IPS DF 6.9 (cell line): ENCODE results near the gene SPRED3.

Experiments
- DNase-seq: peaks from one replicate; pipeline ENCODE4 v3.0.0-alpha.2; 2013; ENCODE audit warnings: low read depth, low spot score
- H3K27ac ChIP-seq: one replicate; pipeline ENCODE4 v1.5.1; 2013; ENCODE audit warnings: low read length, control low read depth
- H3K27me3 ChIP-seq: 2 replicates; pipeline ENCODE4 v1.6.1; 2013; ENCODE audit warnings: mild to moderate bottlenecking, low read length; ENCODE audit not compliant: control insufficient read depth, insufficient read depth
- H3K36me3 ChIP-seq: 2 replicates; pipeline ENCODE4 v1.6.1; 2013; ENCODE audit warnings: low read length; ENCODE audit not compliant: control insufficient read depth, insufficient read depth
- H3K4me1 ChIP-seq: 2 replicates; pipeline ENCODE4 v1.6.1; 2013; ENCODE audit warnings: low read length; ENCODE audit not compliant: control insufficient read depth, insufficient read depth
- H3K4me3 ChIP-seq: 2 replicates; pipeline ENCODE4 v1.5.1; 2013; ENCODE audit warnings: mild to moderate bottlenecking, low read length
- H3K9me3 ChIP-seq: 2 replicates; pipeline ENCODE4 v1.6.1; 2013; ENCODE audit warnings: low read length, inconsistent platforms; ENCODE audit not compliant: control insufficient read depth, insufficient read depth
- WGBS: extraction: QIAGEN DNeasy Blood & Tissue Kit; methylation state at CpG from one replicate; pipeline ENCODE4 v1.1.7; 2013; ENCODE audit warnings: mixed read lengths, missing lambda C conversion rate; ENCODE audit not compliant: insufficient read length, insufficient coverage; 5-methylcytosine and 5-hydroxymethylcytosine counted together

Gene SPRED3

DNA sequence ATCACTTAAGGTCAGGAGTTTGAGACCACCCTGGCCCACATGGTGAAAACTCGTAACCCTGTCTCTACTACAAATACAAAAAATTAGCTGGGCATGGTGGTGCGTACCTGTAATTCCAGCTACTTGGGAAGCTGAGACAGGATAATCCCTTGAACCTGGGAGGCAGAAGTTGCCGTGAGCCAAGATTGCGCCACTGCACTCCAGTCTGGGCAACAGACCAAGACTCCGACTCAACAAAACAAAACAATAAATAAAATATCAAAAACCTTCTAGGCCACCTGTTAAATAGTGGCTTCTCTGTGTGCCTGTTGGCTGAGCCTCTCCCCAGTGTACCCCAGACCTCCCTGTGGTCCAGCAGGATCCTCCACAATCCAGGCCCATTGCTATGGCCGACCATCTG, 17.4 kb upstream of the SPRED3 start:
- DNase-seq: no peak
- H3K27ac ChIP-seq: no peak overlapping the region
- no peaks in the 10 kb centered on the region for H3K9me3 ChIP-seq
- no CpG with 5 or more reads among the region's 6 CpGs for WGBS
- H3K4me1 ChIP-seq: 0 out of 2 replicates have a peak, but pooled peaks cover 4% of the 10 kb centered on the region
- H3K4me3 ChIP-seq: no peak overlapping the region
- no peaks in the 10 kb centered on the region for H3K36me3 ChIP-seq
- H3K27me3 ChIP-seq: no peaks in the 10 kb centered on the region

DNA sequence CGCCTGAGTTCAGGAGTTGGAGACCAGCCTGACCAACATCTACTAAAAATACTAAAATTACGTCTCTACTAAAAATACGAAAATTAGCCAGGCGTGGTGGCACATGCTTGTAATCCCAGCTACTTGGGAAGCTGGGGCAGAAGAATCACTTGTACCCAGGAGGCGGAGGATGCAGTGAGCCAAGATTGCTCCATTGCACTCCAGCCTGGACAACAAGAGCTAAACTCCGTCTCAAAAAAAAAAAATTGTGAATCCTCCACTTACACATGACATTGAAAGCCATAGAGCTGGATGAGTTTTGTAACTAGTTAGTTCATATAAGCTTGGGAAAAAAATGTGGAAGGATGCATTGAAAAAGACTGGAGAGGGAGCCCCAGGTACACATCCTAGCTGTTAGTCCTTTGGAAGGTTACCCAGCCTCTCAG, 14.6 kb upstream of the SPRED3 start:
- peak overlapping the region; percentile 14; the same call in 1 of the 2 replicates for H3K4me3 ChIP-seq
- no CpG with 5 or more reads among the region's 6 CpGs for WGBS
- no peaks in the 10 kb centered on the region for H3K27me3 ChIP-seq
- no peaks in the 10 kb centered on the region for H3K9me3 ChIP-seq
- H3K4me1 ChIP-seq: 0 out of 2 replicates have a peak, but pooled peaks cover 4% of the 10 kb centered on the region
- no peaks in the 10 kb centered on the region for H3K36me3 ChIP-seq
- DNase-seq: no peak
- H3K27ac ChIP-seq: no peak overlapping the region

DNA sequence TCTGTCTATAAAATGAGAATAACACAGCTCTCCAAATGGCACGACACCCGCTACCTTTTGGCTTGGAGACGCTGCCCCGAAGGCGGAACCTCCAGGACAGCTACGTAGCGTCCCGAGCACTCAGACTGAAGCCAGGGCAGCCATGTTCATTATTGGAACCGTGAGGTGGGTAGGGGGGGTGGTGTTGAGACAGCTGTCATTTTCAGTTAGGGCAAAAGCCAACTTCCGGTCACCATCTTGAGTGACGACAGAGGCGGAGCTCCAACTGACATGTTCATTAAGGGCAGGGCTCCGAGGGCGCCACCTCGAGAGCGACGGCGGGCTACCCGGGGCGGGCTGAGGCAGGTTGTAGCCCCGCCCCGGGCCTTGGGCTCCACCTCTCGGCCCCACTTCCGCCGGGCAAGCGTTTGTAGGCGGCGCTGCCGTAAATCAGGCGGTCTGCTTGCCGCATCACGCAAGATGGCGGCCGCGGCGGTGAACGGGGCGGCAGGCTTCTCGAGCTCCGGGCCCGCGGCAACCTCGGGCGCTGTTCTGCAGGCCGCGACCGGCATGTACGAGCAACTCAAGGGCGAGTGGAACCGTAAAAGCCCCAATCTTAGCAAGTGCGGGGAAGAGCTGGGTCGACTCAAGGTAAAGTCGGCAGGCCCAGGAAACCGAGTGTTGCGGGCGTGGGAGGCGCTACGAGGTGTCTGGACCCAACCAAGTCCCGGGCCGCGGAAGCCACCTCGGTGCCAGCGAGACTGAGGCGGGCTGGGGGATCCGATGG, 14.0 kb upstream of the SPRED3 start, which contains the start of gene PSMD8:
Gene PSMD8, plus strand, starts transcription at position 240 of the 766 bp plus-strand sequence. Its CDS starts 31 bp downstream, at position 271.
- peak; percentile 100 for DNase-seq
- 0 out of 2 replicates have a peak, but pooled peaks cover 4% of the 10 kb centered on the region for H3K4me1 ChIP-seq
- no CpG with 5 or more reads among the region's 65 CpGs for WGBS

DNA sequence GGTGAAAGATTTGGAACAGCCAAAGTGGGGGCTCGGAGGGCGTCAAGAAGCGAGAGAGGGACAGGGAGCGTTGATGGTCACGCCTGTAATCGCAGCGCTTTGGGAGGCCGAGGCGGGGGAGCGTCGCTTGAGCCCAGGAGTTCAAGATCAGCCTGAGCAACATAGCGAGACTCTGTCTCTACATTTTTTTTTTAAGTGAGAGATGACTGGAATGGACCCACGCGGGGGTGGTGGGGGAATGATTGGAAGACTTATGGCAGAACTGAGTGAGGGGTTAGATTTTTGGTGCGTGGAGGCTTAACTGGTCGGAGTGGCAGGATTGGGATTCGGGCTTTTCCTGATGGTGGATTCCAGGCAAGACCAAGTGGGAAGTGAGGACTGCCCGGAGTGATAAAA, 13.4 kb upstream of the SPRED3 start:
- H3K4me3 ChIP-seq: peak overlapping the region; percentile 84
- no peaks in the 10 kb centered on the region for H3K27me3 ChIP-seq
- peaks cover 5% of the 10 kb centered on the region; the same call in 1 of the 2 replicates for H3K36me3 ChIP-seq
- DNase-seq: no peak
- no peaks in the 10 kb centered on the region for H3K9me3 ChIP-seq
- WGBS: no CpG with 5 or more reads among the region's 18 CpGs
- no peak overlapping the region for H3K27ac ChIP-seq
- H3K4me1 ChIP-seq: 0 out of 2 replicates have a peak, but pooled peaks cover 4% of the 10 kb centered on the region

More for the DNA sequence above, 14.0 kb upstream of the SPRED3 start, which contains the start of gene PSMD8:
- Histone ChIP-seq H3K9me3 (no peaks in the 10 kb centered on the region), H3K27me3 (no peaks in the 10 kb centered on the region), H3K36me3 (peaks cover 5% of the 10 kb centered on the region; the same call in 1 of the 2 replicates), H3K4me3 (peak within 1 kb of the TSS; percentile 84), H3K27ac (no peak within 1 kb of the TSS)

DNA sequence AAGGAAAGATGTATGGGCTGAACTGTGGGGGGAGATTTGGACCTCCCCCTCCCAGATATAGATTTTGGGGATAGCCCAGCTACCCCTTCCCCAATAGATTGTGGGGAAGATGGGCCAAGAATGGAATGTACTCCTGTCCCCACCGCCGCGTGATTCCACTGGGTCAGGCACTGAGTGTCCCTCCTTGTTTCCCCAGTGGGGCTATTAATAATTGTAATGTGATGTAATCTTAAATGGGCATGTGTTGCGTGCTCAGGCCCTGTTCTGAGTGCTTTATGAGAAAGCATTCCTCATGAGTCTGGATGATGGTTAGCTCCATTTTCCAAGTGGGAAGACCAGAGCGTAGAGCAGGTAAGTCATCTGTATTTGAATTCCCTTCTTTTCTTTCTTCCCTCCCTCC, 12.7 kb upstream of the SPRED3 start:
- Histone ChIP-seq H3K27ac (no peak overlapping the region), H3K27me3 (no peaks in the 10 kb centered on the region), H3K36me3 (peaks cover 10% of the 10 kb centered on the region; the same call in 1 of the 2 replicates), H3K4me3 (peak overlapping the region; percentile 84; the same call in 1 of the 2 replicates), H3K9me3 (no peaks in the 10 kb centered on the region), H3K4me1 (0 out of 2 replicates have a peak, but pooled peaks cover 4% of the 10 kb centered on the region)
- no peak for DNase-seq
- WGBS: no CpG with 5 or more reads among the region's 5 CpGs

DNA sequence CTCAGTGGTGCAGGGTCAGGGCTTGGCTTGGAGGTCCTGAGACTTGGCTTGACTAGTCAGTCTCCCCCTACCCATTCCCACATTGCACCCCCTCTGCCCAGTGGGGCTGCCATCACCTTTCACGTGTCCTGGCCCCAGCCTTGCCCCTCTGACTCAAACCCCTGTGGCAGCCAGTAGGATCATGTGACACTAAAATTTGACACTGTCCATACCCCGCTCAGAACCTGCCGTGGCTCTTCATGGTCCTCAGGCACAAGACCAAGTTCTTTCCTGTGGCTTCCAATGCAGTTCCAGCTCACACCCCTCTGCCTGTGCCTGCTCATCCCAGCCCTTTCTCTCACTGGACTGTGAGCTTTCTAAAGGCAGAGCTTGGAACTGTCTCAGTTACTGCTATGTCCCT, 11.9 kb upstream of the SPRED3 start:
- H3K4me3 ChIP-seq: no peak overlapping the region
- H3K36me3 ChIP-seq: peaks cover 17% of the 10 kb centered on the region
- no peak for DNase-seq
- no peak overlapping the region for H3K27ac ChIP-seq
- WGBS: no CpG with 5 or more reads among the region's 3 CpGs
- H3K4me1 ChIP-seq: 0 out of 2 replicates have a peak, but pooled peaks cover 4% of the 10 kb centered on the region
- no peaks in the 10 kb centered on the region for H3K9me3 ChIP-seq
- no peaks in the 10 kb centered on the region for H3K27me3 ChIP-seq

DNA sequence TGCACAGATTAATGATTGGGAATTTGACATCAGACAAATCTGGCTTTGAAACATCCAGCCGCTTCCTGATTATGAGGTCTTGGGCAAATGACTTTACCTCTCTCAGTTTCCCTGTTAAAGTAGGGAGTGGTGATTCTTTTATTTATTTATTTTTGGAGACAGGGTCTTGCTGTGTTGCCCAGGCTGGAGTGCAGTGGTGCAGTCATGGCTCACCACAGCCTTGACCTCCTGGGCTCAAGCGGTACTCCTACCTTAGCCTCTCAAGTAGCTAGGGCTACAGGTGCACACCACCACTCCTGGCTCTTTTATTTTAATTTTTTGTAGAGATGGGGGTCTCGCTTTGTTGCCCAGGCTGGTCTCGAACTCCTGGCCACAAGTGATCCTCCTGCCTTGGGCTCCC, 11.4 kb upstream of the SPRED3 start:
- Histone ChIP-seq H3K4me3 (no peak overlapping the region), H3K27ac (no peak overlapping the region), H3K36me3 (peaks cover 19% of the 10 kb centered on the region), H3K9me3 (no peaks in the 10 kb centered on the region), H3K27me3 (no peaks in the 10 kb centered on the region), H3K4me1 (0 out of 2 replicates have a peak, but pooled peaks cover 4% of the 10 kb centered on the region)
- no peak for DNase-seq
- WGBS: no CpG with 5 or more reads among the region's 4 CpGs

DNA sequence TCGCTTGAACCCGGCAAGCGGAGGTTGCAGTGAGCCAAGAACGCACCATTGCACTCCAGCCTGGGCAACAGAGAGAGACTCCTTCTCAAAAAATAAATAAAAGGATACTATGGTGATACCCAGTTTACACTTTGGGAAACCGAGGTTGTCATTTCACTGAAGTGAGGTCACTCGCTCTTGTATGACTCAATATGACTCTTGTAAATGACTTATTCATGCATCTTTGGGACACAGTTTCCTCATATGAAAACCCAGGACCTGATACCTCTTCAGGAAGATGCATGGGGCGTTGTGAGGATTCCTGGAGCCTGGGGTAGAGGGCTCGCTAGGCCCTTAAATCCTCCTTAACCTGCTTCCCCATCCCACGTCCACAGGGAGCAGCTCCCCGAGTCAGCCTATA, 9.6 kb upstream of the SPRED3 start:
- no CpG with 5 or more reads among the region's 10 CpGs for WGBS
- Histone ChIP-seq H3K4me3 (no peak overlapping the region), H3K27me3 (no peaks in the 10 kb centered on the region), H3K9me3 (no peaks in the 10 kb centered on the region), H3K27ac (no peak overlapping the region), H3K36me3 (peaks cover 23% of the 10 kb centered on the region), H3K4me1 (0 out of 2 replicates have a peak, but pooled peaks cover 4% of the 10 kb centered on the region)
- no peak for DNase-seq

DNA sequence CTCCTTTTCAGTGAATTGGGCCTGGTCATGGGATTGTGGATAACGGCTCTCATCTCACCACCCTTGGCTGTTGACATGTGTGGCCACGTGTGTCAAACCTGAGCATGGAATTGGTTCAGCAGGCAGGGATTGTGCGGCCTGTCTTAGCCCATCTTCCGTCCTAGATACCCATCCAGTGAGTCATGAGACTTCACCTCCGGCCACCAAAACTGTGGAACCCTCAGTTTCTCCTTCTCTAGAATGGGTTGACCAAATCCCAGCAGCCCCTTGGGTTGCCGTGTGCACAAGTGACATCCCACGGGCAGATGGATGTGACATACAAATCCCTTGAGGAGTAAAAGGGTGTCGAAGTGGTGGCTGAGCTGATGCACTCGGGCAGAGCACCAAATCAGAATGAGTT, 7.4 kb upstream of the SPRED3 start:
- Histone ChIP-seq H3K36me3 (peaks cover 23% of the 10 kb centered on the region), H3K27ac (no peak overlapping the region), H3K4me3 (no peak overlapping the region), H3K9me3 (no peaks in the 10 kb centered on the region), H3K4me1 (peaks cover 4% of the 10 kb centered on the region; the same call in 1 of the 2 replicates), H3K27me3 (no peaks in the 10 kb centered on the region)
- no CpG with 5 or more reads among the region's 9 CpGs for WGBS
- DNase-seq: no peak

DNA sequence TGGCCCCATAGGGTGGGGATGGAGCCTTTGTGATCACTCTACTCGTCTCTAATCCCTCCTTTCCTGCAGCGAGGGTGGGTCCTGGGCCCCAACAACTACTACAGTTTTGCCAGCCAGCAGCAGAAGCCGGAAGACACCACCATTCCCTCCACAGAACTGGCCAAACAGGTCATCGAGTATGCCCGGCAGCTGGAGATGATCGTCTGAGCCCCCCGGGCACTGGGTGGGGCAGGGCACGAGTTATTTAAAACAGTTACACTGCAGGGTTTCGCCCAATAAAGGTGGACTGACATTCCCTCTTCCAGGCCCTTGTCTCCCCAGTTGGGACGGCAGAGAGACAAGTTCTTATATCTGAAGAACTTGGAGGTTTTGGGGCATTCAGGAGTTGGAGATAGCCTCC, 5.3 kb upstream of the SPRED3 start:
- H3K4me3 ChIP-seq: no peak overlapping the region
- no peak for DNase-seq
- no CpG with 5 or more reads among the region's 10 CpGs for WGBS
- H3K36me3 ChIP-seq: peaks cover 23% of the 10 kb centered on the region
- peaks cover 4% of the 10 kb centered on the region; the same call in 1 of the 2 replicates for H3K4me1 ChIP-seq
- no peaks in the 10 kb centered on the region for H3K27me3 ChIP-seq
- H3K27ac ChIP-seq: no peak overlapping the region
- H3K9me3 ChIP-seq: no peaks in the 10 kb centered on the region
